IMR-90 (cell line): Measurements from ENCODE around the gene DAB1. TPM values are rescaled to one million over a fixed set of nuclear protein-coding genes. Genes with fewer than 3 reads are reported as not detected.

Experiments used
- ATAC-seq: fragments of 200-7000 bp; cut with Tn5 transposase; 2 replicates; pipeline ENCODE4 v1.9.1; 2020; ENCODE audit warnings: low read depth, mild to moderate bottlenecking, moderate library complexity
- BruUV-seq: library from RNA; stranded (reverse); fragments of 400-500 nt; replicated peaks from 2 replicates; lab custom pipeline; 2021; lab: Mats Ljungman, UMichigan
- CTCF ChIA-PET: fragments of 300-600 bp; formaldehyde crosslinking; extraction: SDS; loops from one replicate; lab custom pipeline; 2021; ENCODE audit warnings: antibody characterized with exemption; lab: Yijun Ruan, JAX
- POLR2A ChIA-PET: fragments of 300-600 bp; sonication (Branson Sonifier 250); formaldehyde crosslinking; loops from one replicate; lab custom pipeline; 2022; ENCODE audit warnings: antibody characterized with exemption; ENCODE audit not compliant: unreplicated experiment; lab: Charles Lee
- DNase-seq: peaks from one replicate; pipeline ENCODE4 v3.0.0; 2013
- H2AFZ ChIP-seq: replicated peaks from 2 replicates; pipeline ENCODE3; 2013; ENCODE audit warnings: low read length, mild to moderate bottlenecking; ENCODE audit not compliant: poor library complexity
- H2AK5ac ChIP-seq: 2 replicates; pipeline ENCODE4 v1.6.1; 2013; ENCODE audit warnings: low read depth, low read length, inconsistent platforms
- H2AK9ac ChIP-seq: replicated peaks from 2 replicates; pipeline ENCODE3; 2013; ENCODE audit warnings: mild to moderate bottlenecking, low read depth, low read length, moderate library complexity; ENCODE audit not compliant: poor library complexity
- H2BK120ac ChIP-seq: 2 replicates; pipeline ENCODE4 v1.6.1; 2013; ENCODE audit warnings: low read depth, low read length, inconsistent platforms
- H2BK15ac ChIP-seq: 3 replicates; pipeline ENCODE4 v1.6.1; 2013; ENCODE audit warnings: low read depth, low read length, inconsistent platforms
- H2BK20ac ChIP-seq: 2 replicates; pipeline ENCODE4 v1.6.1; 2013; ENCODE audit warnings: low read depth, mild to moderate bottlenecking, inconsistent platforms, low read length, moderate library complexity
- H2BK5ac ChIP-seq: 2 replicates; pipeline ENCODE4 v1.6.1; 2013; ENCODE audit warnings: mild to moderate bottlenecking, low read depth, low read length, inconsistent platforms; ENCODE audit not compliant: poor library complexity, severe bottlenecking
- H3K14ac ChIP-seq: replicated peaks from 2 replicates; pipeline ENCODE4 v1.6.1; 2013; ENCODE audit warnings: low read depth, low read length, inconsistent platforms
- H3K18ac ChIP-seq: 2 replicates; pipeline ENCODE4 v1.6.1; 2013; ENCODE audit warnings: low read depth, low read length, control low read depth
- H3K23ac ChIP-seq: 2 replicates; pipeline ENCODE4 v1.6.1; 2013; ENCODE audit warnings: low read depth, low read length, inconsistent platforms
- H3K27ac ChIP-seq: 2 replicates; pipeline ENCODE4 v1.5.1; 2013; ENCODE audit warnings: mild to moderate bottlenecking, control low read depth, low read length; ENCODE audit not compliant: insufficient read depth
- H3K27me3 ChIP-seq: 2 replicates; pipeline ENCODE4 v1.6.1; 2013; ENCODE audit warnings: low read length; ENCODE audit not compliant: control insufficient read depth, insufficient read depth
- H3K36me3 ChIP-seq: 2 replicates; pipeline ENCODE4 v1.6.1; 2013; ENCODE audit warnings: low read length, mixed read lengths; ENCODE audit not compliant: control insufficient read depth, insufficient read depth
- H3K4ac ChIP-seq: 2 replicates; pipeline ENCODE4 v1.6.1; 2013; ENCODE audit warnings: low read depth, low read length, inconsistent platforms
- H3K4me1 ChIP-seq: 2 replicates; pipeline ENCODE4 v1.6.1; 2013; ENCODE audit warnings: low read length, mixed read lengths; ENCODE audit not compliant: control insufficient read depth, insufficient read depth
- H3K4me2 ChIP-seq: 2 replicates; pipeline ENCODE4 v1.6.1; 2013; ENCODE audit warnings: low read depth, mild to moderate bottlenecking, control low read depth, low read length, moderate library complexity
- H3K4me3 ChIP-seq: 2 replicates; pipeline ENCODE4 v1.5.1; 2013; ENCODE audit warnings: low read depth, mild to moderate bottlenecking, control low read depth, low read length, moderate library complexity; ENCODE audit not compliant: insufficient read depth
- H3K56ac ChIP-seq: 2 replicates; pipeline ENCODE4 v1.6.1; 2013; ENCODE audit warnings: low read length, inconsistent platforms; ENCODE audit not compliant: insufficient read depth; ENCODE audit errors: extremely low read depth
- H3K79me1 ChIP-seq, 2 experiments: 2 replicates each; pipeline ENCODE4 v1.6.1; 2013; ENCODE audit warnings: low read length in 2 of 2, inconsistent platforms in 1 of 2, low read depth in 1 of 2
- H3K9ac ChIP-seq: 2 replicates; pipeline ENCODE4 v1.6.1; 2013; ENCODE audit warnings: low read depth, low read length, control low read depth
- H3K9me1 ChIP-seq: 2 replicates; pipeline ENCODE4 v1.6.1; 2013; ENCODE audit warnings: low read length, inconsistent platforms; ENCODE audit not compliant: insufficient read depth
- H3K9me3 ChIP-seq: 2 replicates; pipeline ENCODE4 v1.6.1; 2013; ENCODE audit warnings: low read length; ENCODE audit not compliant: control insufficient read depth, insufficient read depth
- H4K20me1 ChIP-seq: 2 replicates; pipeline ENCODE4 v1.6.1; 2013; ENCODE audit warnings: low read length, inconsistent platforms; ENCODE audit not compliant: insufficient read depth
- H4K5ac ChIP-seq: 2 replicates; pipeline ENCODE4 v1.6.1; 2013; ENCODE audit warnings: mild to moderate bottlenecking, low read depth, low read length, control low read depth
- H4K8ac ChIP-seq, 2 experiments: 2 replicates each; pipeline ENCODE4 v1.6.1; 2013; ENCODE audit warnings: low read depth in 2 of 2, low read length in 2 of 2, control low read depth in 1 of 2, inconsistent platforms in 1 of 2
- H4K91ac ChIP-seq: 2 replicates; pipeline ENCODE4 v1.6.1; 2013; ENCODE audit warnings: low read depth, low read length, inconsistent platforms; ENCODE audit not compliant: insufficient read depth
- BHLHE40 ChIP-seq: fragments of 150-350 bp; IDR thresholded peaks from 2 replicates; pipeline ENCODE4 v1.6.1; 2016; ENCODE audit warnings: mild to moderate bottlenecking, low read depth, low read length
- CEBPB ChIP-seq: IDR thresholded peaks from 2 replicates; pipeline ENCODE4 v1.6.1; 2012; ENCODE audit warnings: low read depth, low read length, improper control_type of control experiment
- CHD1 ChIP-seq: IDR thresholded peaks from 2 replicates; pipeline ENCODE4 v1.6.1; 2012; ENCODE audit warnings: low read depth, low read length, improper control_type of control experiment
- FOS ChIP-seq: fragments of 150-350 bp; IDR thresholded peaks from 2 replicates; pipeline ENCODE4 v1.6.1; 2016; ENCODE audit warnings: low read depth, low read length
- MAFK ChIP-seq: IDR thresholded peaks from 2 replicates; pipeline ENCODE4 v1.6.1; 2012; ENCODE audit warnings: low read depth, low read length, improper control_type of control experiment
- MAZ ChIP-seq: IDR thresholded peaks from 2 replicates; pipeline ENCODE4 v1.6.1; 2012; ENCODE audit warnings: low read depth, mild to moderate bottlenecking, low read length, improper control_type of control experiment, moderate library complexity, borderline replicate concordance
- MXI1 ChIP-seq: IDR thresholded peaks from 2 replicates; pipeline ENCODE4 v1.6.1; 2012; ENCODE audit warnings: low read depth, mild to moderate bottlenecking, low read length, moderate library complexity, borderline replicate concordance
- NFE2L2 ChIP-seq: fragments of 150-350 bp; IDR thresholded peaks from 2 replicates; pipeline ENCODE4 v1.6.1; 2016; ENCODE audit warnings: low read depth, mild to moderate bottlenecking, low read length
- POLR2A ChIP-seq: IDR thresholded peaks from 2 replicates; pipeline ENCODE4 v1.6.1; 2012; ENCODE audit warnings: mild to moderate bottlenecking, low read depth, low read length
- RAD21 ChIP-seq: IDR thresholded peaks from 2 replicates; pipeline ENCODE4 v1.6.1; 2012; ENCODE audit warnings: low read length, improper control_type of control experiment
- RCOR1 ChIP-seq: IDR thresholded peaks from 2 replicates; pipeline ENCODE4 v1.6.1; 2012; ENCODE audit warnings: mild to moderate bottlenecking, low read length, improper control_type of control experiment; ENCODE audit not compliant: insufficient replicate concordance
- SMC3 ChIP-seq: fragments of 150-350 bp; IDR thresholded peaks from 2 replicates; pipeline ENCODE4 v1.6.1; 2016; ENCODE audit warnings: low read depth, mild to moderate bottlenecking, antibody characterized with exemption, low read length, moderate library complexity
- WGBS, 2 experiments: methylation state at CpG; one replicate each; pipeline versions ENCODE4 v1.1.5 to v1.1.7; 2013; ENCODE audit warnings: missing lambda C conversion rate in 2 of 2; ENCODE audit not compliant: insufficient read length in 1 of 2; ENCODE audit errors: extremely low coverage in 2 of 2; 5-methylcytosine and 5-hydroxymethylcytosine counted together
- dilution Hi-C: fragments of 300-500 bp; cut with HindIII; formaldehyde crosslinking; loops from one replicate; pipeline ENCODE4 v1.14.3; 2018; ENCODE audit warnings: low sequenced_read_pairs; ENCODE audit not compliant: unreplicated experiment
- in situ Hi-C: fragments of 300-500 bp; cut with MboI; formaldehyde crosslinking; loops from 3 replicates; pipeline ENCODE4 v1.14.3; 2019; ENCODE audit warnings: low sequenced_read_pairs, inconsistent platforms, mixed read lengths
- intact Hi-C: fragments of 100-400 bp; cut with micrococcal nuclease; formaldehyde crosslinking; loops from 2 replicates; pipeline ENCODE4 v1.10.0; 2022
- polyA plus RNA-seq, 3 experiments: library from polyadenylated mRNA; depleted of rRNA; stranded (reverse); fragments of >200 nt; gene quantifications; 2 replicates each; pipeline ENCODE4 v1.2.3, GENCODE V29; 2012; ENCODE audit warnings: low replicate concordance in 1 of 3
- total RNA-seq: library from RNA; depleted of rRNA; stranded (reverse); fragments of >200 nt; gene quantifications from 2 replicates; pipeline ENCODE4 v1.2.3, GENCODE V29; 2012
- TF ChIP-seq, protein P1 (sequence below): fragments of 150-350 bp; IDR thresholded peaks from 2 replicates; pipeline ENCODE4 v1.6.1; 2016; ENCODE audit warnings: low read depth, mild to moderate bottlenecking, low read length, moderate library complexity, borderline replicate concordance
- TF ChIP-seq, protein P2 (sequence below): fragments of 150-350 bp; IDR thresholded peaks from 2 replicates; pipeline ENCODE4 v1.6.1; 2017; ENCODE audit warnings: mild to moderate bottlenecking, antibody characterized with exemption, low read length, low read depth
- TF ChIP-seq, protein P3 (sequence below): conservative IDR thresholded peaks from 2 replicates; pipeline ENCODE4 v1.5.1; 2012; ENCODE audit warnings: mild to moderate bottlenecking, low read depth, low read length, improper control_type of control experiment

DAB1 gene
- total and polyA plus RNA-seq, 2 of the 4 experiments (the other 2 are of a cell fraction) = 0.18 to 0.41 TPM

DNA sequence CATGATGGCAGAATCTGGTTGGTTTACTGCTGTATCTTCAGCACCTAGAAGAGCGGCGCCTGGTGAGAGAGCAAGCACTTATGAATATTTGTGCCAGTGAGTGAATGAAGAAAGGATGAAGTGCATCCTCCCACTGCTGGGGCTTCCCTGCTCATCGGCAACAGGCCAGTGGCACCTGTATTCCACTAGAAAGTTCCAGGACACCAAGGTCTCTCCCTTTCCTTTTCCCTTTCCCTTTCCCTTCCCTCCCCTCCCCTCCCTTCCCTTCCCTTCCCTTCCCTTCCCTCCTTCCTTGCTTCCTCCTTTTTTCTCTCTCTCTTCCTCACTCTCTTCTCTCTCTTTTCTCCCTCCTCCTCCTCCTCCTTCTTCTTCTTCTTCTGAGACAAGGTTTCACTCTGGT is 86.2 kb downstream of the DAB1 start:
- Histone ChIP-seq H2AK5ac (no peak overlapping the region), H4K5ac (no peak overlapping the region), H2BK120ac (no peak overlapping the region), H2AFZ (no peak overlapping the region), H4K91ac (no peak overlapping the region), H3K79me1 (no peaks in the 10 kb centered on the region), H2BK5ac (no peak overlapping the region), H3K56ac (no peak overlapping the region), H3K4me2 (no peak overlapping the region), H3K27me3 (no peaks in the 10 kb centered on the region), H2BK15ac (no peak overlapping the region), H3K9me1 (no peaks in the 10 kb centered on the region), H3K27ac (no peak overlapping the region), H3K9ac (no peak overlapping the region), H3K18ac (no peak overlapping the region), H3K4me1 (no peaks in the 10 kb centered on the region), H3K14ac (no peak overlapping the region), H3K4me3 (no peak overlapping the region), H3K36me3 (no peaks in the 10 kb centered on the region), H2AK9ac (no peak overlapping the region), H4K20me1 (no peaks in the 10 kb centered on the region), H4K8ac (no peak overlapping the region), H3K9me3 (no peaks in the 10 kb centered on the region), H3K23ac (no peak overlapping the region), H3K4ac (no peak overlapping the region), H2BK20ac (no peak overlapping the region)
- DNase-seq = no peak
- CTCF ChIA-PET = no interaction called here
- dilution Hi-C loops = no loop called here
- intact Hi-C loops = no loop called here
- POLR2A ChIA-PET = no interaction called here
- ATAC-seq = no peak
- no peak for TF ChIP-seq POLR2A
- no peak for TF ChIP-seq MAFK
- no peak for TF ChIP-seq BHLHE40
- TF ChIP-seq MAZ = no peak
- TF ChIP-seq RCOR1 = no peak
- TF ChIP-seq, protein P1, sequence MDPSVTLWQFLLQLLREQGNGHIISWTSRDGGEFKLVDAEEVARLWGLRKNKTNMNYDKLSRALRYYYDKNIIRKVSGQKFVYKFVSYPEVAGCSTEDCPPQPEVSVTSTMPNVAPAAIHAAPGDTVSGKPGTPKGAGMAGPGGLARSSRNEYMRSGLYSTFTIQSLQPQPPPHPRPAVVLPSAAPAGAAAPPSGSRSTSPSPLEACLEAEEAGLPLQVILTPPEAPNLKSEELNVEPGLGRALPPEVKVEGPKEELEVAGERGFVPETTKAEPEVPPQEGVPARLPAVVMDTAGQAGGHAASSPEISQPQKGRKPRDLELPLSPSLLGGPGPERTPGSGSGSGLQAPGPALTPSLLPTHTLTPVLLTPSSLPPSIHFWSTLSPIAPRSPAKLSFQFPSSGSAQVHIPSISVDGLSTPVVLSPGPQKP = no peak
- TF ChIP-seq RAD21 = no peak
- no peak for TF ChIP-seq SMC3
- TF ChIP-seq CEBPB = no peak
- TF ChIP-seq, protein P2, sequence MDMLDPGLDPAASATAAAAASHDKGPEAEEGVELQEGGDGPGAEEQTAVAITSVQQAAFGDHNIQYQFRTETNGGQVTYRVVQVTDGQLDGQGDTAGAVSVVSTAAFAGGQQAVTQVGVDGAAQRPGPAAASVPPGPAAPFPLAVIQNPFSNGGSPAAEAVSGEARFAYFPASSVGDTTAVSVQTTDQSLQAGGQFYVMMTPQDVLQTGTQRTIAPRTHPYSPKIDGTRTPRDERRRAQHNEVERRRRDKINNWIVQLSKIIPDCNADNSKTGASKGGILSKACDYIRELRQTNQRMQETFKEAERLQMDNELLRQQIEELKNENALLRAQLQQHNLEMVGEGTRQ = no peak
- no peak for TF ChIP-seq FOS
- TF ChIP-seq, protein P3, sequence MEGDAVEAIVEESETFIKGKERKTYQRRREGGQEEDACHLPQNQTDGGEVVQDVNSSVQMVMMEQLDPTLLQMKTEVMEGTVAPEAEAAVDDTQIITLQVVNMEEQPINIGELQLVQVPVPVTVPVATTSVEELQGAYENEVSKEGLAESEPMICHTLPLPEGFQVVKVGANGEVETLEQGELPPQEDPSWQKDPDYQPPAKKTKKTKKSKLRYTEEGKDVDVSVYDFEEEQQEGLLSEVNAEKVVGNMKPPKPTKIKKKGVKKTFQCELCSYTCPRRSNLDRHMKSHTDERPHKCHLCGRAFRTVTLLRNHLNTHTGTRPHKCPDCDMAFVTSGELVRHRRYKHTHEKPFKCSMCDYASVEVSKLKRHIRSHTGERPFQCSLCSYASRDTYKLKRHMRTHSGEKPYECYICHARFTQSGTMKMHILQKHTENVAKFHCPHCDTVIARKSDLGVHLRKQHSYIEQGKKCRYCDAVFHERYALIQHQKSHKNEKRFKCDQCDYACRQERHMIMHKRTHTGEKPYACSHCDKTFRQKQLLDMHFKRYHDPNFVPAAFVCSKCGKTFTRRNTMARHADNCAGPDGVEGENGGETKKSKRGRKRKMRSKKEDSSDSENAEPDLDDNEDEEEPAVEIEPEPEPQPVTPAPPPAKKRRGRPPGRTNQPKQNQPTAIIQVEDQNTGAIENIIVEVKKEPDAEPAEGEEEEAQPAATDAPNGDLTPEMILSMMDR = no peak
- TF ChIP-seq NFE2L2 = no peak
- no peak for TF ChIP-seq CHD1
- no peak for TF ChIP-seq MXI1
- WGBS, 2 experiments = 60% methylated on average over 2 of the region's 3 CpGs; no CpG with 5 or more reads in 1 of the 2 experiments
- in situ Hi-C loops = no loop called here
- BruUV-seq = no TSS peak
